ENCODE data around the gene KCNK4.
"Not testable (repeated sequence)": the region's sequence is repeated elsewhere in the genome, so short reads cannot be mapped to it uniquely, and the experiment has no call there.

The KCNK4 gene

GRCh38 chr11:64313491-64314145 lies 22.5 kb downstream of the KCNK4 start:
- DNase-seq = no peak

DNA sequence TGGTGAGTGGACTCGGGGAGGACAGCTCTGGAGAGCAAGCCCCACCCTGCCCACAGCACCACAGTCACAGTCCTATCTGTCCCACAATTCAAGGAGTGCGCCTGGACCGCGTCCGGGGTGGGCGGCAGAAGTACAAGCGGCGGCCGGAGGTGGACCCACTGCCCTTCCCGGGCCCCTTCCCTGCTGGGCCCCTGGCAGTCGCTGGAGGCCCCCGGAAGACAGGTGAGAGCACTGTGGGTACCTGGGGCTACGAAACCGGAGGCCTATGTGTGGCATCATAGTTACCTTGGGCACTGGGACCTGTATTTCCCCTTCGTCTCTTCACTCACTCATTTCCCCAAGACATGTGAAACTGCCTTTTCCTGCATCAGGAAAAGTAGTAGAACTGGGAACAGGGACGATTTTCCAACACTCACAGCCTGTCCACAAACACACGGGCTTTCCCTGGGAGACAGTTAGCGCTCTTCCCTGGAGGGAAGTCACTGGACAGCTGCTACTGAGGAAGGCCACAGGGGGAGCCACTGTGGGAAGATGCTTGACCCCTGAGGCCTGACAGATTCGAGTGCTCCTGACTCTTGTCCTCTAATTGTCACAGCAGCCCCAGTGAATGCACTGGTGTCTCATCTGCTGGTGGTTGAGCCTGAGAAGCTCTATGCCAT lies 23.2 kb downstream of the KCNK4 start:
- DNase-seq = no peak

GRCh38 chr11:64314805-64315561 lies 23.9 kb downstream of the KCNK4 start:
- DNase-seq = no peak

DNA sequence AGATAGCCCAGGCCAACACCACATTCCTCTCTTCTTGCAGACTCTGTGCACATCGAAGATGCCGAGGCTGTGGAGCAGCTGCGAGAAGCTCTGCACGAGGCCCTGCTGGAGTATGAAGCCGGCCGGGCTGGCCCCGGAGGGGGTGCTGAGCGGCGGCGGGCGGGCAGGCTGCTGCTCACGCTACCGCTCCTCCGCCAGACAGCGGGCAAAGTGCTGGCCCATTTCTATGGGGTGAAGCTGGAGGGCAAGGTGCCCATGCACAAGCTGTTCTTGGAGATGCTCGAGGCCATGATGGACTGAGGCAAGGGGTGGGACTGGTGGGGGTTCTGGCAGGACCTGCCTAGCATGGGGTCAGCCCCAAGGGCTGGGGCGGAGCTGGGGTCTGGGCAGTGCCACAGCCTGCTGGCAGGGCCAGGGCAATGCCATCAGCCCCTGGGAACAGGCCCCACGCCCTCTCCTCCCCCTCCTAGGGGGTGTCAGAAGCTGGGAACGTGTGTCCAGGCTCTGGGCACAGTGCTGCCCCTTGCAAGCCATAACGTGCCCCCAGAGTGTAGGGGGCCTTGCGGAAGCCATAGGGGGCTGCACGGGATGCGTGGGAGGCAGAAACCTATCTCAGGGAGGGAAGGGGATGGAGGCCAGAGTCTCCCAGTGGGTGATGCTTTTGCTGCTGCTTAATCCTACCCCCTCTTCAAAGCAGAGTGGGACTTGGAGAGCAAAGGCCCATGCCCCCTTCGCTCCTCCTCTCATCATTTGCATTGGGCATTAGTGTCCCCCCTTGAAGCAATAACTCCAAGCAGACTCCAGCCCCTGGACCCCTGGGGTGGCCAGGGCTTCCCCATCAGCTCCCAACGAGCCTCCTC lies 24.8 kb downstream of the KCNK4 start:
- not testable (repeated sequence) for DNase-seq

DNA sequence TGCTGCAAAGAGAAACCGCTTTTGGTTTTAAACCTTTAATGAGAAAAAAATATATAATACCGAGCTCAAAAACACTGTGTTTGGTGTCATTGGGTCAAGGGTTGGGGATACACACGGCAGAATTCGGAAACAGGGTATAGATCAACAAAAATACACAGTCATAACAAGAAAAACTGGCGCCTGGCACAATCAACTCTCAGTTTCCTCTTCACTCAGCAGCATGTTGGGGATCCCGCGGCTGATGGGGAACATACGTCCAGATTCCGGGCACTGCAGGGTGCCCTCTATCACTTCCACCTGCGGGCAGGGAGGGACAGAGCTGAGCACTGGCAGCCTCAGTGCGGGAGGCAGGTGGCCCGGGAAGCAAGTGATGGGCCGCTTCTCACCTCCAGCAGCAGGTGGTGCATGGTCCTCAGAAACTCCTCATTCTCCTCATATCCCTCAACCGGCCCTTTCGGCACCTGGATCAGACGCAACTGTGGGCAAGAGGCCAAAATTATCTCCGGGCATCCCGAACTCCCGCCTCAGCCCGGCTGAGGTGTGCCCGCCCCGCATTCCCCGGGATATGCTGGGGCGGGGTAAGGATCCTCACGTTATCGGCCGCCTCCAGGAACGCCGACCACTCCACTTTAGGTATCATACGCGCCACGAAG lies 25.7 kb downstream of the KCNK4 start:
- peak; percentile 78 for DNase-seq

DNA sequence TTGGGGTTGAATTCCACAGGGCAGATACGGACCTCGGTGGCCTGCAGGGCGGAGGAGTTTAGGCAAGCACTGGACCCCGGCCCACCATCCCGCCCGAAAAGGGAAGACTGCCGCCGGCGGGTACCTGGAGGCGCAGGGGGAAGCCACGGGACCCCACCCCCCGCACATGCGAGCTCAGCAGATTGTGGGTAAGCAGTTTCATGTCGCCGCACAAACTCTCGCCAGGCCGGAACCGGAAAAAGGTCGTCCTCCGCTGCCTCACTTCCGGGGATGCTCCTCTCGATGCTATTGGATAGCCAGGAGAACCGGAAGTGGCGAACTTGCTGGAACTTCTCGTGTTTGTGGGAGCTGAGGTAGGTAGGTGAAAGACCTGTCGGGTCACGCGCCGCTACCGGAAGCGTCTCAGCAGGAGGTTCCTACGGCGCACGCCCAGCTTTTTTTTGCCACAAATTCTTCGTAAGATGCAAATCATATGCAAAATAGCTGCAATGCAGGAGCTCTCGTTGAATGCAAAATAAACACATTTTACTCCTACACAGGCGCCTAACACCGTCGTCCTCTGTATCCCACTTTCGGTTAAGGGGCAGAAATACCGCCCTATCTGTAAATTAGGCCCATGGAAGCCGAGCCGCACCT lies 26.3 kb downstream of the KCNK4 start, which contains the start of gene TRMT112:
TRMT112 (minus strand) TSS at position 235 of the 636 bp plus-strand sequence; CDS start at position 202, 33 bp downstream.
- DNase-seq = peak; percentile 99

DNA sequence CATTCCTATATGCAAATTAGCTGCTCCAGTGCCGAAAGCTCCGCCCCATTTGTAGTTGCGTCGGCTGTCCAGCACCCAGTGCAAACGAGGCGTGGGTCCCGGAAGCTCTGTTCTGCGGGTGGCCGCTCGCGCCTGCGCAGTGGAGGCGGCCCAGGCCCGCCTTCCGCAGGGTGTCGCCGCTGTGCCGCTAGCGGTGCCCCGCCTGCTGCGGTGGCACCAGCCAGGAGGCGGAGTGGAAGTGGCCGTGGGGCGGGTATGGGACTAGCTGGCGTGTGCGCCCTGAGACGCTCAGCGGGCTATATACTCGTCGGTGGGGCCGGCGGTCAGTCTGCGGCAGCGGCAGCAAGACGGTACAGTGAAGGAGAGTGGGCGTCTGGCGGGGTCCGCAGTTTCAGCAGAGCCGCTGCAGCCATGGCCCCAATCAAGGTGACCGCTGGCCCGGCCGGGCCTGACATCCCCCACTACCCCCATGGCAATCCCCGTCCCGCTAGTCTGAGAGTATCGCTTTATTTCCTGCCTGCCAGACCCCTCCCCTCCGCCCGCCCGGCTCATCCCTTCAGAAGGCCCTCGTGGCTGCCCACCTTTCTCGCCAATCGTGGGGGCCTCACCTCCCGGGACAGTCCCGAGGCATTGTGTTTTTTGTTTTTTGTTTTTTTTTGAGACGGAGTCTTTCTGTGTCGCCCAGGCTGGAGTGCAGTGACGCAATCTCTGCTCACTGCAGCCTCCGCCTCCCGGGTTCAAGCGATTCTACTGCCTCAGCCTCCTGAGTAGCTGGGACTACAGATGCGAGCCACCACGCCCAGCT lies 27.1 kb downstream of the KCNK4 start, which contains the start of gene PRDX5:
PRDX5 (plus strand) TSS at position 161 of the 805 bp plus-strand sequence; CDS start at position 256, 95 bp downstream.
- DNase-seq = peak; percentile 98

DNA sequence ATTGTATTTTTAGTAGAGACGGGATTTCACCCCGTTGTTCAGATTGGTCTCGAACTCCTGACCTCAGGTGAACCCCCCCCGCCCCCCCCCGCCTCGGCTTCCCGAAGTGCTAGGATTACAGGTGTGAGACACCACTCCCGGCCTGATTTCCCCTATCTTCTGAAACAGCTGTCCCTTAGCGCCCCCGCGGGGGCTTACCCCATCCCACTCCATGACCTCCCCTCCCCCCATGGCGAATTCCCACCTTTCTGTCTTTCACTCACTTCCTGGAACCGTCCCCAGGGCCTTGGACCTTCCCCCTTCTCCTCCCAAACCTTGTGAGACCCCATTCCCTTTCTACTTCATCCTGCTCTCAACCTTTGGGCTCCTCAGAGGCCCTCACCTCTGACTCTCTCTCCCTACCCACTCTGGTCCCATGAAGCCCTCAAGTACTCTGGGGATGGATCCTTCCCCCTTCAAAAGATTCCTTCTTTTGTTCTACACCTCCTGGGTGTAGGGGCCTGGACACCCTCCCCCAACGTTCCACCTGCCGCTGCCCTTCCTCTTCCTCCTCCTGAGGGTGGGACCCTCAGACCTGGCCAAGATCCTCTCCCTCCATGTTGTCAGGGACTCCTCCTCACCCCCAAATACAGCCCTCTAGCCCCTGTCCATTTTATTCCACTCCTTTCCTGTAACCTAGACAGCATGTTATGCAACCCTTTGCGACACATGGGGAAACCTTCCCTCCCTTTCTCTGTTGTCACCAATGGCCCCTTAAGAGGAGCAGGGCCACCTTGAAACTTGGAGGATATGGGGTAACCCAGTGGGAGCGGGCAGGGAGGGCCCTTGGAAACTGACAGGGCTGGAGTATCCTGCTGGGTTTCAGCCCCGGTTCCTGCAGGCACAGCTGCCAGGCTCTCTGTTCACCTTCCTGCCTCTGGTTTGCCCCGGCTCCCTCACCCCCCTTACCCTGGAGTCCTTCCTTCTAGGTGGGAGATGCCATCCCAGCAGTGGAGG lies 28.0 kb downstream of the KCNK4 start:
- DNase-seq = peak; percentile 49

DNA sequence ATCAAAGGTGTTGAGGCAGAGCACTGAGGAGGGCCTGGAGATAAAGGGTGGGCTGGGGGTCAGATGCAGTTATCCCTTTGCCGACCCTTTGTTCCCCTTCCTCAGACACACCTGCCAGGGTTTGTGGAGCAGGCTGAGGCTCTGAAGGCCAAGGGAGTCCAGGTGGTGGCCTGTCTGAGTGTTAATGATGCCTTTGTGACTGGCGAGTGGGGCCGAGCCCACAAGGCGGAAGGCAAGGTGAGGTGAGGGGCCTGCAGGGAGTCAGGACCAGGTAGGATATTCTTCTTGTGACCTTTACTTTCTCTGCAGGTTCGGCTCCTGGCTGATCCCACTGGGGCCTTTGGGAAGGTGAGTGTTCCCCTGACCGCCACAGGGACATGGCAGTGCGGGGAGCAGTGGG lies 29.5 kb downstream of the KCNK4 start:
- no peak for DNase-seq

GRCh38 chr11:64321026-64321425 lies 29.9 kb downstream of the KCNK4 start:
- no peak for DNase-seq

- no peak for DNase-seq
Measured at GRCh38 chr11:64321533-64321932, 30.4 kb downstream of the KCNK4 start.

DNA sequence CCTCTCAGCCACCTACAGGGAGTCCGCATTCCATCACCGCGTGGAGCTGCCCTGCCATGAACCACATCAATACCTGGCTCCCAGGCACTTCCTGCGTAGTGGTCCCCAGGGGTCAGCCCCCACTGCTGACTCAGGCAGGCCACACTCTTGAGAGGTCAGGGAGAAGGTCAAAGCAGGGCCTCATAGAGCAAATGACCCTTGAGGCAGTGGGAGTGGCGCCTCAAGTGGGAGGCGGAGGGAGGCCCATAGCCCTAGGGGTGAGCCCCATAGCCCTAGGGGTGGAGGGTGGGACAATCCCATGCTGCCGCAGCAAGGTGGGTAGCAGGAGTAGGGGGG lies 31.8 kb downstream of the KCNK4 start:
- no peak for DNase-seq

GRCh38 chr11:64323373-64323772 lies 32.3 kb downstream of the KCNK4 start:
- no peak for DNase-seq

- not testable (repeated sequence) for DNase-seq
Measured at GRCh38 chr11:64323984-64324383, 32.9 kb downstream of the KCNK4 start.

GRCh38 chr11:64324692-64325469 lies 33.8 kb downstream of the KCNK4 start:
- no peak for DNase-seq

DNA sequence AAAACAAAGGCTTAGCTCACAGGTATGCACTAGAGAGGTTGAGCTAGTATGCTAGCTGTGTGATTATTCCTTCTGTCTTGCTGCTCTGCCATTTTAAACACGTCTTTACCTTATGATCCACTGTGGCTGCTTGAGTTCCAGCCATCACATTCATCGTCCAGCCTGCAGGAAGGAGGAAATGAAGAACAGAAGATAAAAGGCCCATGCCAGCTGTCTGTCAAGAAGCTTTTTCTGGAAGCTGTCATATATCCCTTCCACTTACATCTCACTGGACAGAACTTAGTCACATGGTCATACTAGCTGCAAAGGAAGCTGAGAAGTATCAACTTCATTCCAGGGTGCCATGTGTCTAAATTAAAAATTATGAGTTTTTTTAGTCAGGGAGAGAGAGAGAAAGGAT lies 36.3 kb downstream of the KCNK4 start:
- no peak for DNase-seq

DNA sequence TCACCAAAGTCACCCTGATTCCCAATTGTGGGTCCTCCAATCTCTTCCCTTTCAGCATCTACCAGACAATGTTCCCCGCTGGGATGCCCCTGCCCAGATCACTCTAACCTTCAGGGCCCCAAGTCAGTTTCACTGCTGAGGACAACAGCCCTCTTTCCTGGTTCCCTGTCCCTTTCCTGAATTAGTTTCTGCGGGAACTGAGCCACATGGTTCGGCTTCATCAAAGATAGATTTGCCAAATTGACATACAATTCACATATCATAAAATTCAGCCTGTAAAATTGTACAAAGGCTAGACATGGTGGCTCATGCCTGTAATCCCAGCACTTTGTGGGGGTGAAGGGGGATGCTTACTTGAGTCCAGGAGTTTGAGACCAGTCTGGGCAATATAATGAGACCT lies 36.9 kb downstream of the KCNK4 start:
- no peak for DNase-seq

DNA sequence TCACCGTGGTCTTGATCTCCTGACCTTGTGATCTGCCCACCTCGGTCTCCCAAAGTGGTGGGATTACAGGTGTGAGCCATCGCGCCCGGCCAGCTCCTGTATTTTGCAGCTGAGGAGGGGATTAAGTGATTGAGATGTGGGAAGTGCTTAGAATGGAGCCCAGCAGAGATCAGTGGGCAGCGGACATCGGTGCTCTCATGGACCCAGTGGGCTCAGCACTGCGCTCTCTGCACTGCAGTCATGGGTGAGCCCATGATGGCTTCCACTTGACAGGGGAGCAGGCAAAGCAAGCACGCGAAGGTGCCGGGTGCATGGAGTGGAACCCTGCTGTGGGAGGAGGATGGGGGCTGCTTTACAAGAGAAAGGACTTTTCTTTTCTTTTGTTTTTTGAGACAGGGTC lies 39.8 kb downstream of the KCNK4 start:
- DNase-seq = no peak

Data from OCI-M1 (cell line).